Stimulated activated CD8-positive, alpha-beta memory T cell treated with anti-CD3 and anti-CD28 coated beads, Interleukin-12 subunit alpha, Interleukin-12 subunit beta, amount 100 ng/mL, for 24 hours (primary cell): ENCODE measurements around the gene JAML.

ENCODE experiments used
- DNase-seq: peaks from one replicate; pipeline ENCODE4 v3.0.0-alpha.2; 2020; ENCODE audit errors: extremely low read depth

Gene JAML

DNA sequence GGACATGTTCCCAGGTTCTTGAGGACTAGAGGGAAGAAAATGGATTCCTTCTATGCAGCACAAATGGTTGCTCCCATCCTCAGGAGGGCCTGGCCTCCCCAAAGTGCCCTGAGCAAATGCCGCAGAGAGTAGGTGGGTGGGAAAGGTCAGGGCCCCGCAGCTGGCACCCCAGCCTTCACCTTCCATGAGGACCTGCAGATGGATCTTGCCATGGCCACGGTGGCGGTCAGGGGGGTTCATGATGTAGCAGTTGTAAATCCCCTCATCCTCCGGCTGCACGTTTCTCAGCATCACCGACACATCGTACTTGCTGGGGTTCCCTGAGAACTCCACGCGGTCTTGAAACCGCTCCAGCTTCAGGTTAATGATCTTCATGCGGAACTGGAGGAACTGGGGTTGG is 56.9 kb downstream of the JAML start:
- no peak for DNase-seq

DNA sequence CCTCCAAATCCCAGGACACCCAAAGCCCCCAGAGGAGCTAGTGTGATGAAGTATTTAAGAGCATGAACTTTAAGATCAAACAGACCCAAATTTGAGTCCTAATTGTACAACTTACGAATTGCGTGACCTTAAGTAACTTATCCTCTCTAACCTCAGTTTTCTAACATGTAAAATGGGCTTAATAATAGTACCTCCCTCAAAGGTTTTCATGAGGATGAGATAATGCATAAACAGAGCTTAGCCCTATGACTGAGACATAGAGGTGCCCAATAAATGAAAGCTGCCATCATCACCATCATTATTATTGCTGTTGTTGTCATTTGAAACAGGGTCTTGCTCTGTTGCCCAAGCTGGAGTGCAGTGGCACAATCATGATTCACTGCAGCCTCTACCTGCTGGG is 57.6 kb downstream of the JAML start:
- DNase-seq = no peak

DNA sequence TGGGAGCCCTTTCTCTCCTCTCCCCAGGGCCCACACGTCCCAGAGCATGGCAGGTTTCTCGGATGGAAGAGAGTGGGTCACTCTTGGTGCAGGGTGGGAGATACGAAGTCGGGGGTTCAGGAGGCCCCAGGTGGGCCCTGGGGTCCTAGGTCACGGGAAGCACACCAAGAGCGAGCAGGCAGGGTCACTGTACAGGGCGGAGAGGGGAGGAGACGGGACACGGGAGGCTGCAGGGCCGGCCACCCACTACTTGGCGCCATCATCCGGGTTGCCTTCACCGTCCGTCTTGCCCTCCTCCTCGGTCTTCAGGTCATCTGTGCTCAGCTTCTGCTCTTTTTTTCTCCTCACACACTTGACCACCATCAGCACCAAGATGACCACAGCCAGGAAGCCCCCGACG is 58.2 kb downstream of the JAML start:
- no peak for DNase-seq

DNA sequence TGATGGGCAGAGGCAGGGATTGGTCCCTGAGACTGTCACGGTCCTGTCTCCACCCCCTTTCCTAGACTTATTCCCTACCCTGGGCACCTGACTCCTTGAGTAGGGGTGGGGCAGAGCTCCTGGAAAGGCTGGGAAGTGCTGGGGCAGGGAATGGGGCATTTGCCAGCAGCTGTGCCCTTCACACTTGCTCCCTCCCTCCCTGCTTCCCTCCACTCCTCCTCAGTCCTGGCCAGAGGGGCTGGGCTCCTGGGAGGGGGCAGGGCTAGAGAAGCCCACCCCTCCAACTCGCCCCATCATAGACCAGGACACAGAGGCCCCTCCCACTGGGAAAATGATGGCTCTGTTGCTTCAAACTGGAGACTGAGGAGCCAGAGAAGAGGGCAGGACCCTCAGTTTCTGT is 59.9 kb downstream of the JAML start:
- DNase-seq = no peak

DNA sequence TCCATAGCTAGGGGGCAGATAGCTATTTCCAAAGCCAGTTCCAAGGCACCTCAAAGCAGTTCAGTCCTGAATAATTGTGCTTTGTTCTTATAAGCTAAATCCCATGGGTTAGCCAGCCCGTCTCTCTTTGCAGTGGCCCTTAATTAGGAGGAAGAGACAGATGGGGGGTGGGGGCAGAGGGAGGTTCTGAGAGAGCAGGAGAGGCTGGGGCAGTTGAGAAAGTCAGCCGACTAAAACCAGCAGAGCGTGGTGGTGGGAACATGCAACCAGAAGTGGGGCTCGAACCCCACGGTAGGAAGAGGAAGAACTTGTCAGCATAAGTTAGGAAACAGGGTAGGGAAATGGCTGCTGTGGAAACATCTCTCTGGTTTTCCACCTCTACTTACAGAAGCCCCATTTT is 61.3 kb downstream of the JAML start:
- no peak for DNase-seq

DNA sequence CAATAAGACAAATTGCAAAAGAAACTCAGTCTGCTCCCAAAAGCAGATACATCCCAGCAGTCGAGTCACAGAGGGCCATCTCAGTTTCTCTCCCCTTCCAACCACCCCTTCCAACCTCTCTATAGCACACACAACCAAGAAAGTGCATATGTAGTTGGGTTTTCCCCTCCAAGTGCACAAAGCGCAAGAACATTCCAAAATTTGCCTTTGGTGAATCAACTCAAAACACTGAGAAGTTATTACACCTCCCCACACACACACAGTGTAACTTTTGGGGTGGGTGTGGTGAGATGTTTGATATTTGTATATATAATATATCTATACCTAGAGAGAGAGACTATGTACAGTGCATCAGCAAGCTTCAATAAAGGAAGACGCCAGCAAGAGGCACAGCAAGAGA is 62.0 kb downstream of the JAML start:
- DNase-seq = no peak

DNA sequence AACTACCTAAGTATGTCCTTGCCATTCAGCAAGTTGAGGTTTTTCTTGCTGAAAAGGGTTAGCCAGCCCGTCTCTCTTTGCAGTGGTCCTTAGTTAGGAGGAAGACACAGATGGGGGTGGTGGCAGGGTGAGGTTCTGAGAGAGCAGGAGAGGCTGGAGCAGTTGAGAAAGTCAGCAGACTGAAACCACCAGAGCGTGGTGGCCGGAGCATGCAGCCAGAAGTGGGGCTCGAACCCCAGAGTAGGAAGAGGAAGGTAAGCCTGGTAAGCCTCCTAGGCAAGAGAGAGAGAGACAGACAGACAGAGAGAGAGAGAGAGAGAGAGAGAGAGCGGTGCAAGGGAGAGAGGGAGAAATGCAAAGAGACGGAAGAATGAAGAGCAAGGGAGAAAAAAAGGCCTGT is 63.0 kb downstream of the JAML start:
- no peak for DNase-seq

DNA sequence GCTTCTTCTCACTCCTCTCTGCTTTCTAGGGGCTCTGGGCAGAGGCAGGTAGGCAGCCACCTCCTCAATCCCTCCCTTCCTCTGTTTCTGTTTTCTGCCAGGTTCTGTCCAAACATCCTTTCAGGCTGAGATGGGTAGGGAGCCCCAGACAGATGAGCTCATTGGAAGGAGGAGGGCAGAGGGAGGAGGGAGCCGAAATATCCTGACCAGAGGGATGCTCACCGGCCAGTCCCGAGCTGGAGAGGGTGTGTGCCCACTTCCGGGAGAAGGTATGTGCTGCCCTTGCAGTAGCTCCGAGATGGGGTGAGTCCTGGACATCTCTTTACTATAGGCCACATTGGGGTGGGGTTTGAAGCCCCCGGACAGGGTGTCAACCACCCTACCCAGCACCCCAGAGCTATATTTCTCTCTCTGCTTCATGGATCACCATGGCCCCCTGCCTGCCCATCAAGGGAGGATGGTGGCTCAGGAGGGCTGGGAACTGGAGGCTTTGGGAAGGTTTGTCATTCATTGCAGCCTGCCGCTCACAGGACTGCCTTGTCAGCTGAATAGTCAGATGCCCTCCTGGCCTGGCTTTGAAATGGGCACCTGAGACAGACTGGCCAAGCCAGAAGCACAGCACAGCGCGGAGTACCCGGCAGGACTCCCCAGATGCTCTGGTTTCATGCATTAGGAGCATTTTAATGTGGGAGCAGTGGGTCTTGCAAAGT is 67.5 kb downstream of the JAML start:
- DNase-seq = no peak

DNA sequence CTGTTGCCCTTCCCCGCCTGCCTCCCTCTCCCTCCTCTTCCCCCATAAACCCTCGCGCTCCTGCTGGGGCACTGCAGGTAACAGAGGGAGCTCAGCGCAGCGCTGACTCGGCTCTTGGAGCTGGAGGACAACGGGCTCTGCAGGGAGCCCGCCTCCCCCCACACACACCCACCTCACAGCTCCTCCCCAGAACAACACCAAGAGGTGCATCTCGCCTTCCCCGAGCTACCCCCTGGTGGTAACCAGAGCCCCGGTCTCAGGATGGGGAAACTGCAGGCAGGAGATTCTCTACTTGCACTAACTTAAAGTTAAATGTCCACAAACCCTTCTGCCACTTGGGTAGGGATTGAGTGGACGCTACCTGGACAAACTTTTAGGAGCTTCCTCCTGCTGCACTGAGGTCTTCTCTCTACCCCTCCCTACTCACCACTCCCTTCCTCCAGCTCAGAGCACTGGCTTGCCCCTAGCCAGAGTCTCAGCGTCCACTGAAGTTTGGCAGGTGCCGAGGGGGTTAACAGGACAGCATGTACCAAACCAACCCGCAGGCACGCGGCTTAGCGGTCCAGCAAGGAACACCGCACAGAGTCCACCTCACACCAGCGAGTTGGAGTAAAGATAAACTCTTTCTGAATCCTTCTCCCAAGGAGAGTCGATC is 68.2 kb downstream of the JAML start:
- no peak for DNase-seq

DNA sequence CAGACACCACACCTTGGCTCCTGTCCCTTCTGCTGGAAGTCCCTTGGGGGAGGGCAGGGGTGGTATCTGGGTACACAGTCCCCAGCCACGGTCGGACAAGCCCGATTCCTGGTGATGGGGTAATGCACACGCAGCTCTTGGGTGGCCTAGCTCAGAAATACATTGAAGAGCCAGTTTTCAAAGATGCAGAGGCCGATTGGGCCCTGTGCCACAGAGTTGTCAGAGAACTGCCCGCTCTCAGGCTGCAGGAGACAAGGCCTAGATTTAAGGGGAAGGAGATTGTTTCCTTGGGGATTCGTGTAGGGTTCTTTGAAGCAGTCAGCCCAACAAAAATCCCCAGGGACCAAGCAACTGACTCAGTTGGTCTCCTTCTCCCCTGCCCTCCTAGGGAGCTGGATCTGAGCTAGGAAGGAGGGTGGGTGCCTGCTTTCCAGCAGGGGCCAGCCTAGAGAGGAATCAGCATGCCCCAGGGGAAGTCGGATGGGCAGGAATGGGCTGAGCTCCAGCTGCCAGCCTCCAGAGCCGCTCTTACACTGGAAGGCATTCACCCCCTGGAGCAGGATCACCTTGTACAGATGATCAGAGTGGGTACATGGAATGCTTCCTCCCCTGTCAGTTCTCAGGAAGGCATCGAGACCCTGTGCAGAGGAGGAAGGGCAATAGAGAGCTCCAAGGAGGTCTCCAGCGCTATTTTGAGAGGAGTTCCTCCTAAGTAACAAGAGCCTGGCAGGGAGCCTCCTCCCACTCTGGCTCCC is 68.9 kb downstream of the JAML start:
- DNase-seq = no peak

DNA sequence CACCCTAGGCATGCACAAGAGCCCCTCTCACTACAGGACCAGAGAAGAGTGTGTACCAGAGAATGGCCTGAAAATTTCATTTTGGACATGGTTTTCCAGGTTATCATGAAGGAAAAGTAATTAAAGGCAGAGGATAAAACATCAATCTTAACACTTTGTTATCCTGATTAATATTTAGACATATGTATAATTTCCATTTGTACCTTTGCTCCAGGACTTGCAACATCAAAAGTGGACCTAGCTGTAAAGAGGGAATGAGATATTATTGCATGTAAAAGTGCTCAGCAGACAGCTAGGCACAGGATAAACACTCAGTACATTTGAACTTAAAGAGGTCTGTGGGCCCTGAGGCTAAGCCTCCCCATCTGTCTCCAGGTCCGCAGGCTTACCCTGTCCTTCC is 70.2 kb downstream of the JAML start:
- DNase-seq = no peak

DNA sequence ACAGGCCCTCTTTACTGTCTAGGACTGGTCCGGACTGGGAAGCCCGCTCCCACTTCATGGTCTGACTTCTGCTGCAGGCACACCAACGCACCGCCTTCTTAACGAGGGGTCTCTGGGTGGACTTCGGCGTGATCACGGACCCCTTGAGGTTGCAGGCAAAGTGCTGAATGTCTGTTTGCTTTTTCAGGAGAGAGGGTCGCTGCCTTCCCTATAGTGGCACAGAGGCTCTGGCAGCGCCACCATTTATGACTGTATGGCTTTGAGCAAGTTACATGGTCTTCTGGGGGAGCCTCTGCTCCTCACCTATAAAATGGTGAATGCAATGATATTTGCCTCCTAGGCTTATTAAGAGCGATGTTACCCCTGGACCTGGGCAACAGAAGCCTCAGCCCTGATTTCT is 70.8 kb downstream of the JAML start:
- no peak for DNase-seq

DNA sequence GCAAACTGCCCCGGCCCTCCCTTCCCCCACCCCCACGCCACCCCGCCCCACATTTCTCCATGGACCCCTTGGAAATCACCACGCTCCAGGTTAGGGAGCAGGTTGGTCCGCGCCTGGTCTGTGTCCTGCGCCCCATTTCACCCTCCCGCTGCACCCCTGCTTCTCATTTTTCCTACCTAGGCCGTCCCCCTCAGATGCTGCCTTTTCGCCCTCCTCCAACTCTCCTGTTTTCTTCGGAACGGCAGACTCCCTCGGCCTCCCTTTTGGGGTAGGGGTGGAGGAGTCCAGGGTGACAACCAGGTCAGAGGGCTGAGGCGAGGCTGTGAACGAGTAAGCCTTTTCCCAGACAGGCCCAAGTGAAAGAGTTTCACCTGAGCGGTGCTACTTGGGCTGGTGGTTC is 71.3 kb downstream of the JAML start:
- no peak for DNase-seq

DNA sequence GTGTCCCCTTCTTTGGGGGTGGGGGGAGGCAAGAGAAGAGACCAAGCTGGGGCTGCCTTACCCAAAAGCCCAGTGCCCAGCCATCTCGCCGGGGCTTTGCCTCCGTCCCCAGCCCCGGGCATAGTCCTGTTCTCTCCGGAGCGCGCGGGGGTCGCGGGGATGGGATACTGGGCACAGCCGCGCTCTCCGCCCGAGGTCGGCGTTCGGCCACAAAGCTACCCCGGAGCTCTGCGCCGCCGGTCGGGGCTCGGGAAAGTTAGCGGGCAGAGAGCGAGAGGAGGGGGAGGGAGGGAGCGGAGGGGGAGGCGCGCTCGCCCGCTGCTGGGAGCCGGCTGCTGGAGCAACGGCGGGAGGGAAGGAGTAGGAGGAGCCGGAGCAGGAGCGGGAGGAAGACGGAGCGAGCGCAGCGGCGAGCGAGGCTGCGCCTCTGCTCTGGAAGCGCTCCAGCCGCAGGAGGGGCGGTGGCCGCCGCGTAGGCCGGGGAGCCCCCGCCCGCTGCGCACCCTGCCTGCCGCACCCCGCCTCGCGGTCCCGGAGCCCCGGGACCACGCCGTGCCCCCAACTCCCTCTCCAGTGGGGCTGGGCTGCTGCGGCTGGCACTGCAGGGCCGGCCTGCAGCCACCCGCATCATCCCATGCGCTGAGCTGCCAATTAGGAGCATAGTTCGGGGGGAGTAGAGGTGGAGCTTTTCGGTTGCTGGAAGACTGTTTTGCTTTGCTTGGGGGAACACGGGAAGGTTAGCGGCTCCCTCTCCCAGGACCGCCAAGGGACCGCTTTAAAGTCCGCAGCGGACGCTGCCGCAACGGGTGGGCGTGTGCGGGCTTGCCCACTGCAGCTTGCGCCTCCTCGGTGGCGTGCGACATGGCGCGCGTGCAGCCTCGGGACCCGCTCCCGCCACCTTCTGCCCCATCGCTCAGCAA is 72.0 kb downstream of the JAML start, which contains the start of gene SCN4B:
TSS of gene SCN4B (minus strand) at position 272 of the 920 bp plus-strand sequence. CDS start at position 122, 150 bp downstream.
- no peak for DNase-seq

DNA sequence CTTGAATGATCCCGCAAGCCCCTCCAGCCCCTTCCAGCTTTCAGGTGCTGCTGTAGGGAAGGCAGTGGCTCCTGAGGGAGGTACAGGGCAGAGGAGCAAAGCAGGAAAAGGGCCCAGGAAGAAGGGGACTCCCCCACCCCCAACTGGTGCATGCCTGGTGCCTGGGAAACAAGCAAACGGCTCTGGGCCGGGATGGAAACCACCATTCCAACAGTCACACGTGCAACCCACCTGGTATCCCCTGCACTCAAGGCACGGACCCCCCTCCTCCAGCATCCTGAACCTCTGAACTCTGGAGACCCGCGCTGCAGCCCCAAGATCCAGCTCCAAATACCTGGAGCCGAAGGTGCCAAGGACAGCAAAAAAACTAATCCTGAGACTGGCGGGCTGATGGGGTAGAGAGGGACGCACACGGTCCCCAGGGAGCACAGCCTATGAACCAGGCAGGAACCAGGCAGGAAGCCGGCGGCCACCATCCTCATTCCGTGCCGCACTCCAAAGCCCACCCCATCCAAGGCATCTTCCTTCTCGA is 72.7 kb downstream of the JAML start:
- DNase-seq = no peak

DNA sequence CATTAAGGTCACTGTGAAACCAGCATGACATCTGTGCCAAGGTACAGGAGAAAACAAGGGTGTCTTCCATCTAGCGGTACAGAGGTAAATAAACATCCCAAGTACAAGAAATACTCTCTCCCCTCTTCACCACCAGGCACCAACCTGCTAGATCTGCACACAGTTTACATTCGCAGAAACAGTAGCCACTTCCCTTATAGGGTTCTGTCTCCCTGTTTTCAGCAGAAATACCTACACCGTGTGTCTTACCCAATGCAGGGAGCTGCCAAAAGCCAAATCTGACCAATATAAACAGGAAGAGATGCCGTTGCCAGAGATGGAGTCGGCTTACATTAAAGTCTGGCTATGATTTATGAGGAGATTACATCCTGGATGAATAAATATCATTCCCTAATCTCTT is 73.4 kb downstream of the JAML start:
- DNase-seq = no peak

DNA sequence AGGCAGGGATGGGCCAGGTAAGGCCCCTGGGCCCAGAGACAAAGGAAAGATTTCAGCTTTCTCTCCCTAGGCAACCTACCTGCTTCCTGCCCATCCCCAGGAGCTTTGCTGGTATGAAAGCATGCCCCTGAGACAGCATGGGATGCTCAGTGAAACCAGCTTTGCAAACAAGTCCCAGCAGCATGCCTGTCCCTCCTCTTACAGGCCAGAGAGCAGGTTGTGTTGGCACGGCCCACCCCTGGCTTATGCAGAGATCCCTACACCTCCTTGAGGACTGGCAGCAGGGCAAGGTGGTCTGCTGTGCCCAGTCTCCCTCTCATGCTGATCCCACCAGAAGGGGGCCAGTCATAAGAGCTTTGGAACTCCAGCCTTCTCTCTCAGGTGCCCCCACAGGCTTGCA is 75.3 kb downstream of the JAML start:
- DNase-seq = no peak

DNA sequence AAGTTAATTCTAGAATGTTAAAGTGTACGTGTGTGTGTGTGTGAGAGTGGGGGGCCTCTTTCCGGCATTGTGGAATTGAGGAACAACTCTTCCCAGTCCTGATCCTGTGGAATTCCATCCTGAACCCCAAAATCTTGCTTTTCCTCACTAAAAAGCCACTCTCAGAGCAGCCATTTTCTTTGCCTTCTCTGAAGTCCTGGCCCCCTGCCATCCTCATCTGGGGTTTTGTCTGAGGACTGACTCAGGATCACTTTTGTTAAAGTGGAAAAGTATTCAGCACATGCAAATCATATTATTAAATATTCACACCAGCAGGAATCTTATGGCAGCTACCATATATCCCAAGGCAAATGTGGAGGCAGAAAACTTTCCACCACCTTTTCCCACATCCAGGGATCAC is 76.0 kb downstream of the JAML start:
- no peak for DNase-seq

DNA sequence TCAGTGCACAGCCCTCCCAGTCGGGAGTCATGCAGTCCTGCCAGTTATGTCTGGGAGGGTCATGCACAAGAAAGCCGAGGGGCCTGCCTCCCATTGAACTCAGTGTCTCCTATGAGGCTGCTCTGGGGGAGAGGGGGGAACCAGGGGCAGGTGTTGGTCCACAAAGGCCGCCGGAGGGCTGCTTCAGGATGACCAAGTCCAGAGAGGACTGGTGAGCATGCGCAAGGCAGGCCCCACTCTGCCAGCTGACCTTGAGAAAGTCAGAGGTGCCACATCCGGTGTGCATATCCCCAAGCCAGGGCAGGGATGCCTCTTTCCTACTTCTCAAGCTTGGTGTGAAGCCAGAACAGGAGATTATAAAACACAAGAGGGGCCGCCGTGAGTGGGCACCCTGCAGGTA is 76.6 kb downstream of the JAML start:
- no peak for DNase-seq

DNA sequence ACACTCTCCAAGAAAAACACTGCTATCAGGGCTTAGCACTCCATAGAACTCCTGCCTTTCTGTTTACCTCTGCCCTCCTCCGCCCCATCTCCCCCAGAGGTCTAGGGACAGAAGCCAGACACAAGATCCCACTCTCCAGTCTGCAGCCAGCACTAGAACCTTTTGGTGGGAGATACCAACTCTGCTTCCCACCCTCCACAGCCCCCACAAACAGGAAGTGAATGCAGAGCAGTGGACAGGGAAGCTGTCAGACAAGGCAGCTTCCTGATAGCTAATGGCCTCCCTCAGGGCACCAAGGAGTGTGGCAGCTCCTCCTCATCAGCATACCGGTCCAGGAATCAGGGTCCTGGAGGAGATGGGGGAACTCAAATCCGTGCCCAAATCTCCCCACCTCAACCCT is 77.3 kb downstream of the JAML start:
- no peak for DNase-seq

DNA sequence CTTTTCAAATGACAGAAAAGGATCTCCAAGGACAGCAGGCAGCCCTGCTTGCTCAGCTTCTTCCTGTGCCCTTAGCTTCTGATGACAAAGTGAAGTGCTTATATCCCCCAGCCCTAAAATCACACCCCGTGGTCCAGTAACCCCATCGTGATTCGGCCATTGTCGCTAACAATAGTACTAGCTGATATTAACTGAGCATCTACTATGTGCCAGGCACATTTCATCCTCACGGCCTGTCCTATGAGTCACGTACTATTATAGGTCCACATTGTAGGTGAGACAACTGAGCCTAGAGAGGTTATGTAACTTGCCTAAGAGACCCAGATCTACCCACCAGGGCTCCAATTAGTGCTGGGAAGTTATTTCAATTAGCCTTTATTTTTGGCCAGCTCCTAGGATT is 78.3 kb downstream of the JAML start:
- no peak for DNase-seq
